Measurements from ENCODE around the gene ZDBF2.
A peak's percentile ranks its signal among the peaks of the same experiment; 100 is the strongest.
"Not testable (repeated sequence)": the region's sequence is repeated elsewhere in the genome, so short reads cannot be mapped to it uniquely, and the experiment has no call there.

The ZDBF2 gene

DNA sequence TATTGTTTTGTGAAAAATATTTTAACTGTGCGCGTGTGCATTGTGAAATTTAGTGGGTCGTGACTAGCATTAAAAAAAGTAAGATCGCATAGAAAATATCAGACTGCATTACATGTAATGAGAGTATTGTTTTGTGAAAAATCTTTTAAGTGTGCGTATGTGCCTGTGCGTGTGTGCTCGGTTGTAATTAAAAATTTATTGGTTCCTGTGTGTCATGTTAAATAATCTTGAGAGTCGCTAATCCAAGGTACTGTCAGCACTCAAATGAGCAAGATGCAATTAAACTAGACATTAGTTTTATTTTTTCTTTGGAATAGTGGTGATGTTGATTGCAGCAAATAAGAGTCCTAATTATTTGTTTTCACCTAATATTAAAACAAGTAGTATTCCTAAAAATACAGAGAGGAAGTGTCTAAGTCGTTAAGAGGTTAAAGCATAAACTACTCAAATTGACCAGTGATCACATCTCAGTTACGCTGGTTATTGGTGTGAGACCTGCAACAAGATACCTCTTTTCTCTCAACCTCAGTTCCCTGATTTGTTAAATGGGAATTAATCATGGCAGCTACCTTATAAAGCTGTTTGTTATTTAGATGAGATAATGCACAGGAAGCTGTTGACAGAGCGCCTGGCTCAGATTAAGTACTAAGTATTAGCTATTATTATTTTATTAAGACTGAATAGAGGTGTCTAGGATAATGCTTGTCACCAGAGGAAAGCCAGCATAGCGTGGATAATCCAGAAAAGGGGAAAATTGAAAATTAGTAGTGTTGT, 1.9 kb downstream of the ZDBF2 start:
- Mint-ChIP-seq H3K27ac (no peak overlapping the region), H3K4me3 (peak overlapping the region; percentile 80 to 90), H3K27me3 (peaks cover 51% of the 10 kb centered on the region), H3K9me3 (peaks cover 0 to 5% of the 10 kb centered on the region in 2 donors), H3K4me1 (peaks cover 19% of the 10 kb centered on the region)
- no peak for DNase-seq
- no peak for ATAC-seq

DNA sequence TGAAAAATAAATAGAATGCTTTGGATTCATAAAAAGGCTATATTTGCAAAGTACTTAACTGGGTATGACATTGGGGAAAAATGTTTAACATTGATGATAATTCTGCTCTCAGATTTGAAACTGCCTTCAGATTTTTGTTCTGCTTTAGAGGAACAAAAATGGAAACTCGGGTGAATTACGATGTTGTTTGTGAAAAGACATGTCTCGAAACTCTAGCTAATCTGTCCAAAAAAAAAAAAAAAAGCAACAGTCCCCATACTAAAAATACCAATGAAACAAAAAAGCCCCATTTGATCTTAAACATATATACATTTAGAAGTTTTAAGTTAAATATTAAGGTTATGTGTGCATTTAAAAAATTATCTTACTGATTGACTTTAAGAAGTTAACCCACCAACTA, 3.0 kb downstream of the ZDBF2 start:
- Mint-ChIP-seq H3K4me1 (peaks cover 19% of the 10 kb centered on the region), H3K9me3 (peaks cover 3 to 5% of the 10 kb centered on the region in 2 donors), H3K4me3 (no peak overlapping the region), H3K27ac (no peak overlapping the region), H3K27me3 (peaks cover 41% of the 10 kb centered on the region)
- ATAC-seq (no peak), DNase-seq (no peak)

DNA sequence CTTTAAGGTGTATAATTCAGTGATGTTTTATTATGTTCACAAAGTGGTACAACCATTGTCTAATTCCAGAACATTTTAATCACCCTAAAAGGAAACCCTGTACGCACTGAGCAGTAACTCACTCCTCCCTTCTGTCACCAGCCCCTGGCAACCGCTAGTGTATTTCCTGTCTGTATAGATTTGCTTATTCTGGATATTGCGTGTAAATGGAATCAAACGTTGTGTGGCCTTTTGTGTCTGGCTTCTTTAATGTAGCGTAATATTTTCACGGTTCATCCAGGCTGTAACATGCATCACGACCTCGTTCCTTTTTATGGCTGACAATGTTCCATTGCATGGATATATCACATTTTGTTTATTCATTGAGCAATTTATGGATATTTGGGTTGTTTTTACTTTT, 8.3 kb downstream of the ZDBF2 start:
- no peak overlapping the region for H3K4me3 Mint-ChIP-seq
- DNase-seq = no peak
- peaks cover 7% of the 10 kb centered on the region for H3K27me3 Mint-ChIP-seq
- H3K9me3 Mint-ChIP-seq = peaks cover 9 to 22% of the 10 kb centered on the region in 2 donors
- no peaks in the 10 kb centered on the region for H3K4me1 Mint-ChIP-seq
- no peak for ATAC-seq
- no peak overlapping the region for H3K27ac Mint-ChIP-seq

DNA sequence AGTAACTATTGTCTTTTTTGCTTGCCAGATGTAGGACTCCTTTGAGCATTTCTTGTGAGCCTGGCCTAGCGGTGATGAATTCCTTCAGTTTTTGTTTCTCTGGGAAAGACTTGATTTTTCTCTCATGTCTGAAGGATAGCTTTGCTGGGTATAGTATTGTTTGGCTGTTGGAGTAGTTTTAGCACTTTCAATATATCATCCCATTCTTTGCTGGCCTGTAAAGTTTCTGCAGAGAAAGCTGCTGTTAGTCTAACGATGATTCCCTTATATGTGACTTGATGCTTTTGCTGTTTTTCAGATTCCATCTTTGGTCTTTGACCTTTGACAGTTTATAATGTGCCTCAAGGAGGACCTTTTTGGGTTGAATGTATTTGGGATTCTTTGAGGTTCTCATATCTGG, 12.7 kb downstream of the ZDBF2 start:
- H3K27me3 Mint-ChIP-seq = no peaks in the 10 kb centered on the region
- no peaks in the 10 kb centered on the region for H3K4me1 Mint-ChIP-seq
- no peak overlapping the region for H3K27ac Mint-ChIP-seq
- peaks cover 23 to 41% of the 10 kb centered on the region in 2 donors for H3K9me3 Mint-ChIP-seq
- H3K4me3 Mint-ChIP-seq = no peak overlapping the region
- no peak for DNase-seq
- no peak for ATAC-seq

DNA sequence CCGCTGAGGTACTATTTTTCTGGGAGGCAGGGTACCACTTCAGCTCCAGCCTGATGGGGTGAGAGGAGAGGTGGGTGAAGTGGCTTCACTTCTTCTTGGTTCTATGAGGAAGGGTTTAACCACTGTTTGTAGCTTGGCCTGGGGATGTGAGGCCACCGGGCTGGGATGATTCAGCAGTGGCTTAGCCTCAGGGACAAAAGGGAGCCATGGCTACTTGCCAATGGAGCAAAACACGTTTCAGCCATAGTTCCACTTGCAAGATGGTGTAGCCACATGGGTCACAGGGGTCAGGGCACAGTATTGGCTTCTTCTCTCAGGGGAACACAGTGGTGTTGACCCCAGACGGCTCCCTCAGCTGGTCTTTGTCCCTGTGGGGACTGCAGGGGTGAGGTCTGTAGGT, 14.9 kb downstream of the ZDBF2 start:
- ATAC-seq = no peak
- DNase-seq = no peak

DNA sequence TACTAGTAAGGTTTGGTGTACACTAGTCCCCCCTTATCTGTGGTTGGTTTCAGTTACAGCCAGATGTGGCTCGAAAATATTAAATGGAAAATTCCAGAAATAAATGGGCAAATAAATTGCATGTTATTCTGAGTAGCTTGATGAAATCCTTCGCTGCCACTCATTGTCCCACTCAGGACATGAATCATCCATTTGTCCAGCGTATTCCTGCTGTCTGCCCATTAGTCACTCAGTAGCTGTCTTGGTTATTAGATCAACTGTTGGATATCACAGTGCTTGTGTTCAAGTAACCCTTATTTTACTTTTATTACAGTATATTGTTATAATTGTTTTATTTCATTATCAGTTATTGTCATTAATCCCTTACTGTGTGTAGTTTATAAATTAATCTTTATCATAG, 21.7 kb downstream of the ZDBF2 start:
- no peaks in the 10 kb centered on the region for H3K4me1 Mint-ChIP-seq
- H3K27ac Mint-ChIP-seq = no peak overlapping the region
- no peaks in the 10 kb centered on the region for H3K27me3 Mint-ChIP-seq
- H3K9me3 Mint-ChIP-seq = no peaks in the 10 kb centered on the region
- no peak overlapping the region for H3K4me3 Mint-ChIP-seq
- no peak for DNase-seq
- ATAC-seq = no peak

More for the DNA sequence above, 14.9 kb downstream of the ZDBF2 start:
- no peaks in the 10 kb centered on the region for H3K27me3 Mint-ChIP-seq
- H3K4me3 Mint-ChIP-seq = no peak overlapping the region
- H3K4me1 Mint-ChIP-seq = no peaks in the 10 kb centered on the region
- H3K9me3 Mint-ChIP-seq = peaks cover 23 to 32% of the 10 kb centered on the region in 2 donors
- H3K27ac Mint-ChIP-seq = no peak overlapping the region

DNA sequence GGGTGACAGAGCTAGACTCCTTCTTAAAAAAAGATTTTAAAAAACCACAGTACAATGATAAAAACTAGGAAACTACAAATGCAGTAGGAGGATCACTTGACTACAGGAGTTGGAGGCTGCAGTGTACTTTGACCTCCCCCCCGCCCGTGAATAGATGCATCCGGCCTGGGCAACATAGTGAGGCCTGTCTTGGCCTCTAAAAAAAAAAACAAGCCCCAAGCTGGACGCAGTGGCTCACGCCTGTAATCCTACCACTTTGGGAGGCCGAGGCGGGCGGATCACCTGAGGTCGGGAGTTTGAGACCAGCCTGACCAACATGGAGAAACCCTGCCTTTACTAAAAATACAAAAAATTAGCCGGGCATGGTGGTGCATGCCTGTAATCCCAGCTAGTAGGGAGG, 25.1 kb downstream of the ZDBF2 start:
- DNase-seq, ATAC-seq, H3K27ac Mint-ChIP-seq, H3K4me3 Mint-ChIP-seq, H3K4me1 Mint-ChIP-seq, H3K9me3 Mint-ChIP-seq, H3K27me3 Mint-ChIP-seq: not testable (repeated sequence)

DNA sequence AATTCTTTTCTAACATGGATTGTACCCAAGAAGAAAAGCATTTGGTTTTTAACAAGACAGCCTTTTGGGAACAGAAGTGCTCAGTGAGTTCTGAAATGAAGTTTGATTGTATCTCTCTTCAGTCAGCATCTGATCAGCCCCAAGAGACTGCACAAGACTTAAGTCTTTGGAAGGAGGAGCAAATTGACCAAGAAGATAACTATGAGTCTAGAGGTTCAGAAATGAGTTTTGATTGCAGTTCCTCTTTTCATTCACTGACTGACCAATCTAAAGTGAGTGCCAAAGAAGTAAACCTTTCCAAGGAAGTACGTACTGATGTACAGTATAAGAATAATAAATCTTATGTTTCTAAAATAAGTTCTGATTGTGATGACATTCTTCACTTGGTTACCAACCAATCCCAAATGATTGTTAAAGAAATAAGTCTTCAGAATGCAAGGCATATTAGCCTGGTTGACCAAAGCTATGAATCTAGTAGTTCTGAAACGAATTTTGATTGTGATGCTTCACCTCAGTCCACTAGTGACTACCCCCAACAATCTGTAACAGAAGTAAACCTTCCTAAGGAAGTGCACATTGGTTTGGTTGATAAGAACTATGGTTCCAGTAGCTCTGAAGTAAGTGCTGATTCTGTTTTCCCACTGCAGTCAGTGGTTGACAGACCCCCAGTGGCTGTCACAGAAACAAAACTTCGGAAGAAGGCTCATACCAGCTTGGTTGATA, 31.2 kb downstream of the ZDBF2 start:
- H3K9me3 Mint-ChIP-seq = peaks cover 8 to 13% of the 10 kb centered on the region in 2 donors
- ATAC-seq (no peak), DNase-seq (no peak)
- no peak overlapping the region for H3K4me3 Mint-ChIP-seq
- H3K27ac Mint-ChIP-seq = no peak overlapping the region
- H3K27me3 Mint-ChIP-seq = no peaks in the 10 kb centered on the region
- H3K4me1 Mint-ChIP-seq = no peaks in the 10 kb centered on the region

DNA sequence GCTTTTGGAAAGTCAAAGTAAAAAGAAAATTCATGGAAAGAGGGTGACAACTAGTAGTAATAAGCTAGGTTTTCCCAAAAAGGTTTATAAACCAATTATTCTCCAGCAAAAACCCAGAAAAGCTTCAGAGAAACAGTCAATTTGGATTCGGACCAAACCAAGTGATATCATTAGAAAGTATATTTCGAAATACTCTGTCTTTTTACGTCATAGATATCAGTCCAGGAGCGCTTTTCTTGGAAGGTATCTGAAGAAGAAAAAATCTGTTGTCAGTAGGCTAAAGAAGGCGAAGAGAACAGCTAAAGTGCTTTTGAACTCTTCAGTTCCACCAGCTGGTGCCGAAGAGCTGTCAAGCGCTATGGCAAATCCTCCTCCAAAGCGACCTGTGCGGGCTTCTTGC, 36.6 kb downstream of the ZDBF2 start:
- no peak for DNase-seq
- Mint-ChIP-seq H3K4me3 (no peak overlapping the region), H3K27ac (no peak overlapping the region), H3K27me3 (no peaks in the 10 kb centered on the region), H3K4me1 (no peaks in the 10 kb centered on the region), H3K9me3 (peaks cover 8 to 13% of the 10 kb centered on the region in 2 donors)
- ATAC-seq = no peak

DNA sequence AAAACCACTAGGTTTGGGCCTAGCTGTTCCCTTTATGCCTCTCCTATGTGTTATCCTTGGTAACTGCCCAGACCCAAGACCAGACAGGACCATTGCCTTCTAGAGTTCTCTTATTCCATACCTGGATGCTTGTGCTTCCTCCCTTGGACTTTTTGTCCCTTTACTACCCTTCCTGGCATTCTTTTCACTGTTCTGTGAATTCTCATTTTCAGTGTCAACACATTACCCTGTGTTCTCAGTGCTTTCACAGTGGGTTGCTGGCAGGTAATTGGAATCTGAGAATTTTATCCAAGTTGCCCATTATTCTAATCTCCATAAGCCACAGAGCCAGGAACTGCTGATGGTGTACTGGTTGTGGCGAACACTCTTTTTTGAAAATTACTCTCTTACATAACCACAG, 41.7 kb downstream of the ZDBF2 start:
- ATAC-seq (no peak), DNase-seq (no peak)
- H3K27ac Mint-ChIP-seq = no peak overlapping the region
- H3K4me3 Mint-ChIP-seq = no peak overlapping the region
- H3K27me3 Mint-ChIP-seq = no peaks in the 10 kb centered on the region
- no peaks in the 10 kb centered on the region for H3K4me1 Mint-ChIP-seq
- peaks cover 7 to 10% of the 10 kb centered on the region in 2 donors for H3K9me3 Mint-ChIP-seq

DNA sequence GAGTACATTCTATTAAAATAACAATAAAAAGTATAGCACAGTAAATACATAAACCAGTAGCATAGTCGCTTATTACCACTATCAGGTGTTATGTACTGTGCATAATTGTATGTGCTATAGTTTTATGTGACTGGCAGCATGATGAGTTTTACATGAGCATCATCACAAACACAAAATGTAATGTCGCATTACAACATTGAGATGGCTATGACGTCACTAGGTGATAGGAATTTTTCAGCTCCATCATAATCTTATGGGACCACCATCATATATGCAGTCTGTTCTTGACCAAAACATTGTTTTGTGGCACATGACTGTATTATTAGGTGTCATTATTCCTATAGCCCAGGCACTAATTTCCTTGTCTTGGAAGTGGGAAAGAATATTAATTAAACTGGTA, 48.6 kb downstream of the ZDBF2 start:
- ATAC-seq (no peak), DNase-seq (no peak)
- H3K27me3 Mint-ChIP-seq = no peaks in the 10 kb centered on the region
- H3K27ac Mint-ChIP-seq = no peak overlapping the region
- H3K4me1 Mint-ChIP-seq = no peaks in the 10 kb centered on the region
- H3K9me3 Mint-ChIP-seq = peaks cover 9 to 13% of the 10 kb centered on the region in 2 donors
- no peak overlapping the region for H3K4me3 Mint-ChIP-seq

DNA sequence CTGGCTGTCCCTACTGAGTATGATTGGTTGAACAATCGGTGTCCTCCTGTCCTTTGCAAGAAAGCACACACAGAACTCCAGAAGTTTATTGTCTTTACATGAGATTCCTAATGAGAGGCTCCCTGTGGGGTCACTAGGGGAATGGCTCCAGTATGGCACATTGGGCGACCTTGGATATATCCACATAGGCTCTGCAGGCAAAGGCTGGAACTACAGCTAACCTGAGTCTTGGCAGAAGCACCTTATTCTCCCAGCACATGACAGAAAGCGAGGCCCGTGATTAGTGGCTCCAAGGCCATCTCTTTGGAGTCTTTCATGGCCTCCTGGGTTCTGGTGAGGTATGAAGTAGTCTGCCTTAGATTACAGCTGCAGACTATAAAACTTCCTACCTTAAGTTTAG, 49.0 kb downstream of the ZDBF2 start:
- Mint-ChIP-seq H3K27ac (no peak overlapping the region), H3K4me3 (no peak overlapping the region), H3K4me1 (no peaks in the 10 kb centered on the region), H3K9me3 (peaks cover 9 to 13% of the 10 kb centered on the region in 2 donors), H3K27me3 (no peaks in the 10 kb centered on the region)
- no peak for DNase-seq
- no peak for ATAC-seq

DNA sequence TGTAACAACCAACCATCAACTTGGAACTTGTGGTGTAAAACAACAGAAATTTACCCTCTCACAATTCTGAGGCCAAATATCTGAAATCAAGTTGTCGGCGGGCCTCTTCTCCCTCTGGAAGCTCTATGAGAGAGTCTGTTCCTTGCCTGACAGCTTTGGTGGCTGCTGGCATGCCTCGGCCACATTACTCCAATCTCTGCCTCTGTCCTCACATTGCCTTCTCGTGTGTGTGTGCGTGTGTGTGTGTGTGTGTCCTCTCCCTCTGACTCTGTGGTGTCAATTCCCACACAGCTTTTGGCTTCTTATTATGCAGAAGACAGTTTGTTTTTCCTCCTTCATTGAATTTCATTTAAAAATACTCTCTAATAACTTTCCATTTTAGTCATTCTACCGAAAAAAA, 50.4 kb downstream of the ZDBF2 start:
- H3K27ac Mint-ChIP-seq = no peak overlapping the region
- ATAC-seq = no peak
- H3K4me3 Mint-ChIP-seq = no peak overlapping the region
- no peaks in the 10 kb centered on the region for H3K27me3 Mint-ChIP-seq
- peaks cover 5 to 6% of the 10 kb centered on the region in 2 donors for H3K9me3 Mint-ChIP-seq
- no peak for DNase-seq
- no peaks in the 10 kb centered on the region for H3K4me1 Mint-ChIP-seq

DNA sequence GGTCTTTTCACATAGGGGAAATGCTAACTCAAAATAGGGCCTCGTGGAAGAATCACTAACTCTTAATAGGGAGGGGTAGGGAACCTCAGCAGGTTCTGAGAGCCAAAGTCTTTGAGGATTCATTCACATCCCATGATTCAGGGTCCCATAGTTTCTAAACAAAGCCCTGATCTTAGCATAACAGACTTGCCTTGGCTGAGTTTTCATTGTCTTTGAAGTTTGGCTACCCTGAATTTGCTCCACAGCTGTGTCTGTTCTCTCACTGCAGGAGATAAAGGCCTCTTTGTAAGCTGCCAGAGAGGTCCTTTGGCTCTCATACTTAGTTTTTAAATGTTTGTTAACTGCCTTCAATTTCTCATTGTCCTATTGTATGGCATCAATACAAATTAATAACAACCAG, 54.5 kb downstream of the ZDBF2 start:
- H3K27ac Mint-ChIP-seq = no peak overlapping the region

DNA sequence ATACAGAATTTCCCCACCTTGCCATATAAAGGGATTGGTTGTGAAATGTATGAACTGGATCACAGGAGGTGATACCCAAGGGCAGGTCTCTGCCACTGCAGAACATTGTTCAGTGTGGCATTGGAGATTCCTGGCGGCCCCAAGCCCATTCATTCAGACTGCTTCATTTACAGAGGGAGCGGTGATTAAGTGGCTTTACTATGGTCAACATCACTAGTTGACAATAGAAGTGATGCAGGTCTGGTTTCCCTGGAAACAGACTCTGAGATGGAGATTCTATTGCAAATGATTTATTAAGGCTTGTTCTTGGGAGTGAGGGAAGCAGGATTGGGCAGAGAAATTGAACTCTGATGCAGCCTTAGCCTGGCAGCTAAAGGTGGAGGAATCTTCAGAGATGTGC, 62.4 kb downstream of the ZDBF2 start:
- no peak overlapping the region for H3K27ac Mint-ChIP-seq
- no peak for DNase-seq
- no peak for ATAC-seq
- H3K4me1 Mint-ChIP-seq = no peaks in the 10 kb centered on the region
- no peak overlapping the region for H3K4me3 Mint-ChIP-seq
- H3K9me3 Mint-ChIP-seq = no peaks in the 10 kb centered on the region
- no peaks in the 10 kb centered on the region for H3K27me3 Mint-ChIP-seq

More for the DNA sequence above, 54.5 kb downstream of the ZDBF2 start:
- H3K27me3 Mint-ChIP-seq = no peaks in the 10 kb centered on the region
- no peaks in the 10 kb centered on the region for H3K4me1 Mint-ChIP-seq
- H3K4me3 Mint-ChIP-seq = no peak overlapping the region
- DNase-seq (no peak), ATAC-seq (no peak)
- H3K9me3 Mint-ChIP-seq = no peaks in the 10 kb centered on the region

DNA sequence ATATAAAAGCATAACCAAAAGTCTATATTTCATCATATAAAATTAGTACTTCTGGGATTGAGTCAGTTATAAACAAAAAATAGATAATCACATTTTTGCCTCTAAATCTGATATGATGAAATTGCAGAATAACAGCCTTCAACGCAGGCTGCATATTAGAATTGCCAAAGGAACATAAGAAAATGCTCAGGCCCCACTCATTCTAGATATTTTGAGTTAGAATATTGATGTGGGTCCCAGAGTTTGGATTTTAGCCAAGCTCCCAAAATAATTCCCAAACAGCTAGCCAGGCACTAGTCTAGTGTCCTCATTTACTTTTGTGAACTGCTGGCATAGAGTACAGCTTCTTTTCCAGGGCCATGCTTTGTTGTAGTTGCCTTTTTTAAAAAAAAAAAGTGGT, 63.5 kb downstream of the ZDBF2 start:
- no peaks in the 10 kb centered on the region for H3K4me1 Mint-ChIP-seq
- DNase-seq = no peak
- H3K27me3 Mint-ChIP-seq = no peaks in the 10 kb centered on the region
- ATAC-seq = no peak
- H3K27ac Mint-ChIP-seq = no peak overlapping the region
- H3K4me3 Mint-ChIP-seq = no peak overlapping the region
- no peaks in the 10 kb centered on the region for H3K9me3 Mint-ChIP-seq

Measured in stimulated activated naive CD8-positive, alpha-beta T cell treated with anti-CD3 and anti-CD28 coated beads, Interleukin-15, amount 100 ng/mL, for 72 hours (primary cell).